Activated CD8-positive, alpha-beta memory T cell treated with anti-CD3 and anti-CD28 coated beads, Interleukin-2, amount 10 ng/mL, durations not matched to agents 7 days and 5 days (primary cell): ENCODE measurements around the gene TMPRSS13. TPM values are rescaled to one million over a fixed set of nuclear protein-coding genes. Genes with fewer than 3 reads are reported as not detected.

ENCODE experiments used
- ATAC-seq: fragments of 150-1000 bp; cut with Tn5 transposase; one replicate; pipeline ENCODE4 v1.10.0; 2021; ENCODE audit warnings: moderate library complexity
- CTCF ChIA-PET: fragments of 350-600 bp; sonication (Branson Sonifier 250); formaldehyde crosslinking; loops from one replicate; lab custom pipeline; 2021; ENCODE audit warnings: antibody characterized with exemption; lab: Charles Lee
- DNase-seq: peaks from one replicate; pipeline ENCODE4 v3.0.0-alpha.2; 2020
- H3K27ac Mint-ChIP-seq: one replicate; pipeline ENCODE4 v1.8.0; 2021; ENCODE audit warnings: mild to moderate bottlenecking, mixed read lengths
- H3K27me3 Mint-ChIP-seq: one replicate; pipeline ENCODE4 v1.8.0; 2021; ENCODE audit warnings: mixed read lengths
- H3K36me3 Mint-ChIP-seq: one replicate; pipeline ENCODE4 v1.8.0; 2021; ENCODE audit warnings: mild to moderate bottlenecking, mixed read lengths
- H3K4me1 Mint-ChIP-seq: one replicate; pipeline ENCODE4 v1.8.0; 2021; ENCODE audit warnings: mixed read lengths
- H3K4me3 Mint-ChIP-seq: one replicate; pipeline ENCODE4 v1.8.0; 2021; ENCODE audit warnings: mild to moderate bottlenecking, moderate library complexity, mixed read lengths
- H3K9me3 Mint-ChIP-seq: one replicate; pipeline ENCODE4 v1.8.0; 2022; ENCODE audit warnings: low read depth, mixed read lengths
- total RNA-seq, 2 experiments: library from RNA; stranded (reverse); gene quantifications; one replicate each; pipeline ENCODE4 v1.2.3, GENCODE V29; 2021

Gene TMPRSS13
- total RNA-seq, 2 experiments from 2014 or later = 1.7 to 2.0 TPM

GRCh38 chr11:117874910-117875381, 54.3 kb downstream of the TMPRSS13 start:
- Mint-ChIP-seq H3K9me3 (no peaks in the 10 kb centered on the region), H3K4me1 (peaks cover 45% of the 10 kb centered on the region), H3K27me3 (peaks cover 64% of the 10 kb centered on the region), H3K36me3 (no peaks in the 10 kb centered on the region), H3K27ac (no peak overlapping the region), H3K4me3 (peak overlapping the region; percentile 34)
- no peak for ATAC-seq
- DNase-seq = no peak
- CTCF ChIA-PET = interaction anchor here (1.1 to 1.8 kb wide), 2 partner anchors 52 to 68 kb away, joined by 4 to 5 read pairs; no protein-coding TSS in a partner anchor

GRCh38 chr11:117874253-117874909, 54.8 kb downstream of the TMPRSS13 start:
- no peaks in the 10 kb centered on the region for H3K36me3 Mint-ChIP-seq
- CTCF ChIA-PET = interaction anchor here (1.1 kb wide), 1 partner anchor 51 kb away, joined by 4 read pairs; no protein-coding TSS in a partner anchor
- no peak for ATAC-seq
- no peak overlapping the region for H3K27ac Mint-ChIP-seq
- peaks cover 45% of the 10 kb centered on the region for H3K4me1 Mint-ChIP-seq
- peaks cover 59% of the 10 kb centered on the region for H3K27me3 Mint-ChIP-seq
- H3K4me3 Mint-ChIP-seq = no peak overlapping the region
- H3K9me3 Mint-ChIP-seq = no peaks in the 10 kb centered on the region
- DNase-seq = no peak

GRCh38 chr11:117873828-117874125, 55.4 kb downstream of the TMPRSS13 start:
- peaks cover 45% of the 10 kb centered on the region for H3K4me1 Mint-ChIP-seq
- H3K27me3 Mint-ChIP-seq = peaks cover 55% of the 10 kb centered on the region
- no peak for ATAC-seq
- no peak for DNase-seq
- H3K4me3 Mint-ChIP-seq = no peak overlapping the region
- CTCF ChIA-PET = interaction anchor here (1.3 kb wide), 1 partner anchor 73 kb away, joined by 7 read pairs; no protein-coding TSS in a partner anchor
- no peaks in the 10 kb centered on the region for H3K36me3 Mint-ChIP-seq
- H3K27ac Mint-ChIP-seq = no peak overlapping the region
- no peaks in the 10 kb centered on the region for H3K9me3 Mint-ChIP-seq

GRCh38 chr11:117872975-117873827, 56.0 kb downstream of the TMPRSS13 start:
- ATAC-seq = peak; percentile 47
- DNase-seq = no peak
- Mint-ChIP-seq H3K36me3 (no peaks in the 10 kb centered on the region), H3K27me3 (peaks cover 52% of the 10 kb centered on the region), H3K27ac (no peak overlapping the region), H3K9me3 (no peaks in the 10 kb centered on the region), H3K4me3 (no peak overlapping the region), H3K4me1 (peaks cover 45% of the 10 kb centered on the region)
- CTCF ChIA-PET = interaction anchor here (0.7 to 1.4 kb wide), 5 partner anchors 12 to 180 kb away, joined by 3 to 7 read pairs (median 3); no protein-coding TSS in a partner anchor

GRCh38 chr11:117872420-117872961, 56.7 kb downstream of the TMPRSS13 start:
- Mint-ChIP-seq H3K27me3 (peaks cover 52% of the 10 kb centered on the region), H3K27ac (no peak overlapping the region)
- CTCF ChIA-PET = interaction anchor here (0.7 to 1.4 kb wide), 6 partner anchors 12 to 181 kb away, joined by 3 to 7 read pairs (median 3); no protein-coding TSS in a partner anchor

GRCh38 chr11:117871784-117872183, 57.4 kb downstream of the TMPRSS13 start:
- Mint-ChIP-seq H3K36me3 (no peaks in the 10 kb centered on the region), H3K4me3 (no peak overlapping the region), H3K4me1 (peaks cover 40% of the 10 kb centered on the region), H3K27ac (no peak overlapping the region), H3K27me3 (peaks cover 51% of the 10 kb centered on the region), H3K9me3 (no peaks in the 10 kb centered on the region)
- DNase-seq (no peak), ATAC-seq (no peak)
- CTCF ChIA-PET = interaction anchor here (1.0 to 1.4 kb wide), 3 partner anchors 11 to 33 kb away, joined by 3 read pairs; no protein-coding TSS in a partner anchor

More at GRCh38 chr11:117872420-117872961, 56.7 kb downstream of the TMPRSS13 start:
- Mint-ChIP-seq H3K4me1 (peaks cover 45% of the 10 kb centered on the region), H3K4me3 (no peak overlapping the region), H3K9me3 (no peaks in the 10 kb centered on the region), H3K36me3 (no peaks in the 10 kb centered on the region)
- ATAC-seq (no peak), DNase-seq (no peak)

GRCh38 chr11:117871160-117871559, 58.0 kb downstream of the TMPRSS13 start:
- Mint-ChIP-seq H3K27ac (no peak overlapping the region), H3K9me3 (no peaks in the 10 kb centered on the region), H3K4me1 (peaks cover 37% of the 10 kb centered on the region), H3K4me3 (no peak overlapping the region), H3K27me3 (peaks cover 51% of the 10 kb centered on the region), H3K36me3 (no peaks in the 10 kb centered on the region)
- DNase-seq (no peak), ATAC-seq (no peak)
- CTCF ChIA-PET = interaction anchor here (1.0 kb wide), 3 partner anchors 10 to 76 kb away, joined by 3 to 5 read pairs (median 3); no protein-coding TSS in a partner anchor

GRCh38 chr11:117870103-117870952, 58.9 kb downstream of the TMPRSS13 start:
- H3K4me3 Mint-ChIP-seq = no peak overlapping the region
- H3K27ac Mint-ChIP-seq = no peak overlapping the region
- peaks cover 29% of the 10 kb centered on the region for H3K4me1 Mint-ChIP-seq
- H3K27me3 Mint-ChIP-seq = peaks cover 47% of the 10 kb centered on the region
- H3K36me3 Mint-ChIP-seq = no peaks in the 10 kb centered on the region
- DNase-seq = no peak
- H3K9me3 Mint-ChIP-seq = no peaks in the 10 kb centered on the region
- CTCF ChIA-PET = interaction anchor here (1.0 kb wide), 1 partner anchor 76 kb away, joined by 5 read pairs; no protein-coding TSS in a partner anchor
- ATAC-seq = no peak

GRCh38 chr11:117869604-117870003, 59.6 kb downstream of the TMPRSS13 start:
- H3K27me3 Mint-ChIP-seq = peaks cover 45% of the 10 kb centered on the region
- CTCF ChIA-PET = no interaction called here
- H3K9me3 Mint-ChIP-seq = no peaks in the 10 kb centered on the region
- H3K4me1 Mint-ChIP-seq = peaks cover 24% of the 10 kb centered on the region
- ATAC-seq (no peak), DNase-seq (no peak)
- H3K36me3 Mint-ChIP-seq = no peaks in the 10 kb centered on the region
- no peak overlapping the region for H3K4me3 Mint-ChIP-seq
- no peak overlapping the region for H3K27ac Mint-ChIP-seq

GRCh38 chr11:117868815-117869561, 60.2 kb downstream of the TMPRSS13 start:
- no peak overlapping the region for H3K27ac Mint-ChIP-seq
- CTCF ChIA-PET = no interaction called here

GRCh38 chr11:117868088-117868487, 61.1 kb downstream of the TMPRSS13 start:
- CTCF ChIA-PET = no interaction called here
- Mint-ChIP-seq H3K4me3 (no peak overlapping the region), H3K4me1 (peaks cover 10% of the 10 kb centered on the region), H3K27ac (no peak overlapping the region), H3K9me3 (no peaks in the 10 kb centered on the region), H3K36me3 (no peaks in the 10 kb centered on the region), H3K27me3 (peaks cover 40% of the 10 kb centered on the region)
- no peak for ATAC-seq
- DNase-seq = no peak

More at GRCh38 chr11:117868815-117869561, 60.2 kb downstream of the TMPRSS13 start:
- Mint-ChIP-seq H3K36me3 (no peaks in the 10 kb centered on the region), H3K27me3 (peaks cover 41% of the 10 kb centered on the region), H3K4me1 (peaks cover 19% of the 10 kb centered on the region), H3K4me3 (no peak overlapping the region), H3K9me3 (no peaks in the 10 kb centered on the region)
- DNase-seq (no peak), ATAC-seq (no peak)

- DNase-seq = no peak
- H3K36me3 Mint-ChIP-seq = no peaks in the 10 kb centered on the region
- CTCF ChIA-PET = no interaction called here
- H3K27ac Mint-ChIP-seq = no peak overlapping the region
- H3K4me3 Mint-ChIP-seq = no peak overlapping the region
- H3K9me3 Mint-ChIP-seq = no peaks in the 10 kb centered on the region
- H3K4me1 Mint-ChIP-seq = peaks cover 7% of the 10 kb centered on the region
- ATAC-seq = no peak
- peaks cover 36% of the 10 kb centered on the region for H3K27me3 Mint-ChIP-seq
Measured at GRCh38 chr11:117866526-117866925, 62.7 kb downstream of the TMPRSS13 start.
